Stimulated activated CD8-positive, alpha-beta memory T cell treated with anti-CD3 and anti-CD28 coated beads, Interleukin-7, amount 100 ng/mL, for 48 hours (primary cell): ENCODE data around the gene COL5A1.
"Not testable (repeated sequence)": the region's sequence is repeated elsewhere in the genome, so short reads cannot be mapped to it uniquely, and the experiment has no call there.

Experiments used
- DNase-seq, 2 donors: peaks; one replicate each; pipeline ENCODE4 v3.0.0-alpha.2; 2020; ENCODE audit warnings: low read depth in 1 of 2; ENCODE audit errors: extremely low read depth in 1 of 2

Gene COL5A1

GRCh38 chr9:134637696-134638501 is 3.7 kb upstream of the COL5A1 start:
- no peak for DNase-seq

GRCh38 chr9:134638502-134639090 is 3.0 kb upstream of the COL5A1 start:
- DNase-seq = no peak

GRCh38 chr9:134639994-134640393 is 1.6 kb upstream of the COL5A1 start:
- DNase-seq = no peak

GRCh38 chr9:134640506-134641172 is 964 bp upstream of the COL5A1 start:
- no peak for DNase-seq

GRCh38 chr9:134641990-134642384 is 384 bp downstream of the COL5A1 start:
- no peak for DNase-seq

GRCh38 chr9:134642385-134643181 is 980 bp downstream of the COL5A1 start:
- DNase-seq = no peak

- DNase-seq = no peak
These were observed 1.6 kb downstream of the COL5A1 start for GRCh38 chr9:134643222-134643671.

GRCh38 chr9:134644401-134644724 is 2.8 kb downstream of the COL5A1 start:
- DNase-seq = not testable (repeated sequence)

- no peak for DNase-seq
These were observed 3.4 kb downstream of the COL5A1 start for GRCh38 chr9:134644725-134645606.

- DNase-seq = no peak
These were observed 4.2 kb downstream of the COL5A1 start for GRCh38 chr9:134645607-134646365.

GRCh38 chr9:134647359-134648080 is 5.9 kb downstream of the COL5A1 start:
- DNase-seq = no peak

- DNase-seq = no peak
These were observed 7.3 kb downstream of the COL5A1 start for GRCh38 chr9:134648701-134649530.

- no peak for DNase-seq
These were observed 9.0 kb downstream of the COL5A1 start for GRCh38 chr9:134650431-134651190.

GRCh38 chr9:134651226-134651905 is 9.8 kb downstream of the COL5A1 start:
- no peak for DNase-seq

- DNase-seq = no peak
These were observed 11.0 kb downstream of the COL5A1 start for GRCh38 chr9:134652291-134653225.
